GM23248 (cell line): ENCODE measurements around the gene HOXC10.

Experiments
- EZH2 ChIP-seq: fragments of 200-600 bp; sonication (generic); IDR thresholded peaks from 2 replicates; pipeline ENCODE4 v1.6.1; 2018; ENCODE audit warnings: antibody characterized with exemption, mild to moderate bottlenecking; ENCODE audit not compliant: insufficient read depth, poor library complexity, severe bottlenecking
- EZH2phosphoT487 ChIP-seq: fragments of 200-600 bp; sonication (generic); IDR thresholded peaks from 2 replicates; pipeline ENCODE4 v1.6.1; 2018; ENCODE audit warnings: antibody characterized with exemption, moderate library complexity, mild to moderate bottlenecking, low read depth; ENCODE audit not compliant: insufficient read depth

DNA sequence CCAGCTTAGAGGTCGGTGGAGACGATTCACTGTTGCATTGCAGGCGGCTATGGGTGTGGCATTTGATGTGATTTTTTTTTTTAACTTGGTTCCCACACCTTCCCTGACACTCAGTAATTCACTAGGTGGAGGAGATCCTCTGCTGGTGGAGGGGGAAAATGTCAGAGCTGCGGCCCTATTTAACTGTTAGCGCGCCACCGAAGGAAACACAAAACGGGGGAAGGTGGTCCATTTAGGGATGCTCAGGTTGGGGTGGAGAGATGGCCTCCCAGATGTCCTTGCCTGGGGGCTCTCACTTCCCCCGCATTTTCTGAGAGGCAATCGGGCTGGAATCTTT, 34.5 kb upstream of the HOXC10 start:
- TF ChIP-seq EZH2 (peak; percentile 47), EZH2phosphoT487 (no peak)
